IMR-90 (cell line): ENCODE data around the gene DNM3.

Experiments used
- MAZ ChIP-seq: IDR thresholded peaks from 2 replicates; pipeline ENCODE4 v1.6.1; 2012; ENCODE audit warnings: low read depth, mild to moderate bottlenecking, low read length, improper control_type of control experiment, moderate library complexity, borderline replicate concordance
- TF ChIP-seq, protein P1 (sequence below): conservative IDR thresholded peaks from 2 replicates; pipeline ENCODE4 v1.5.1; 2012; ENCODE audit warnings: mild to moderate bottlenecking, low read depth, low read length, improper control_type of control experiment

DNA sequence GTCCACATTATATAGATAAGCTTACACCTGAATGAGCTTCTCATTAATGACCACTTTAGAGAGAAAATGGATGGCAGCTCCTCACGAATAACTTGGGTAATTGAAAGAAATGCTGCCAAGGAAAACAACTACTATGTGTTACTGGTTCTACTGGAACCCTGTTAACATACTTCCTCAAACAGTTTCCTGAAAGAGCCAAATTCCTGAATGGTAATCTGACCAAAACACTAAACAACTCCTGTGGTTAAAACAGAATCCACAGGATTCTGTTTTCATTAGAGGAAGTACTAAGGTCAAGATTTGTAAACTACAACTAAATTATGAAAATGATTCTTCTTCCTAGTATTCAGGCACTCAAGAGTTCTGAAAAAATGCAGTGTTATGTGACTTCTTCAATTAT lies 107.2 kb downstream of the DNM3 start:
- TF ChIP-seq, protein P1, sequence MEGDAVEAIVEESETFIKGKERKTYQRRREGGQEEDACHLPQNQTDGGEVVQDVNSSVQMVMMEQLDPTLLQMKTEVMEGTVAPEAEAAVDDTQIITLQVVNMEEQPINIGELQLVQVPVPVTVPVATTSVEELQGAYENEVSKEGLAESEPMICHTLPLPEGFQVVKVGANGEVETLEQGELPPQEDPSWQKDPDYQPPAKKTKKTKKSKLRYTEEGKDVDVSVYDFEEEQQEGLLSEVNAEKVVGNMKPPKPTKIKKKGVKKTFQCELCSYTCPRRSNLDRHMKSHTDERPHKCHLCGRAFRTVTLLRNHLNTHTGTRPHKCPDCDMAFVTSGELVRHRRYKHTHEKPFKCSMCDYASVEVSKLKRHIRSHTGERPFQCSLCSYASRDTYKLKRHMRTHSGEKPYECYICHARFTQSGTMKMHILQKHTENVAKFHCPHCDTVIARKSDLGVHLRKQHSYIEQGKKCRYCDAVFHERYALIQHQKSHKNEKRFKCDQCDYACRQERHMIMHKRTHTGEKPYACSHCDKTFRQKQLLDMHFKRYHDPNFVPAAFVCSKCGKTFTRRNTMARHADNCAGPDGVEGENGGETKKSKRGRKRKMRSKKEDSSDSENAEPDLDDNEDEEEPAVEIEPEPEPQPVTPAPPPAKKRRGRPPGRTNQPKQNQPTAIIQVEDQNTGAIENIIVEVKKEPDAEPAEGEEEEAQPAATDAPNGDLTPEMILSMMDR: no peak
- TF ChIP-seq MAZ: no peak
